DND-41 (cell line): Measurements from ENCODE around the gene C2CD4B.

ENCODE experiments used
- ATAC-seq: fragments of 200-7000 bp; cut with Tn5 transposase; 3 replicates; pipeline ENCODE4 v1.9.1; 2021; ENCODE audit warnings: low read depth; ENCODE audit not compliant: insufficient read depth
- DNase-seq: peaks from one replicate; pipeline ENCODE4 v3.0.0-alpha.2; 2020
- H2AFZ ChIP-seq: 2 replicates; pipeline ENCODE4 v1.6.0; 2012; ENCODE audit warnings: low read depth, low read length
- H3K27ac ChIP-seq: 2 replicates; pipeline ENCODE4 v1.5.1; 2012; ENCODE audit warnings: low read length, inconsistent platforms
- H3K27me3 ChIP-seq: fragments of 200-600 bp; sonication (generic); 2 replicates; pipeline ENCODE4 v1.6.0; 2012; ENCODE audit warnings: low read length, mild to moderate bottlenecking, inconsistent platforms; ENCODE audit not compliant: insufficient read depth, poor library complexity
- H3K36me3 ChIP-seq: 2 replicates; pipeline ENCODE4 v1.5.1; 2012; ENCODE audit warnings: low read length, inconsistent platforms; ENCODE audit not compliant: insufficient read depth
- H3K4me1 ChIP-seq: 2 replicates; pipeline ENCODE4 v1.5.1; 2012; ENCODE audit warnings: mild to moderate bottlenecking, low read length; ENCODE audit not compliant: insufficient read depth
- H3K4me2 ChIP-seq: 2 replicates; pipeline ENCODE4 v1.6.0; 2012; ENCODE audit warnings: mild to moderate bottlenecking, moderate library complexity, low read length, inconsistent platforms; ENCODE audit not compliant: insufficient read depth
- H3K4me3 ChIP-seq, 2 experiments: fragments of 200-600 bp in 1 of 2; shearing (Covaris generic) in 1 of 2; 2 replicates each; pipeline ENCODE4 v1.5.1; 2012 to 2016; ENCODE audit warnings: inconsistent platforms in 2 of 2, low read length in 2 of 2, mild to moderate bottlenecking in 2 of 2, low read depth in 1 of 2, moderate library complexity in 1 of 2
- H3K79me2 ChIP-seq: 2 replicates; pipeline ENCODE4 v1.6.0; 2012; ENCODE audit warnings: low read length, inconsistent platforms; ENCODE audit not compliant: insufficient read depth
- H3K9ac ChIP-seq: 2 replicates; pipeline ENCODE4 v1.6.0; 2012; ENCODE audit warnings: low read depth, mild to moderate bottlenecking, inconsistent platforms, low read length, moderate library complexity
- H3K9me3 ChIP-seq: 2 replicates; pipeline ENCODE4 v1.5.1; 2012; ENCODE audit warnings: low read length, moderate library complexity, mild to moderate bottlenecking, inconsistent platforms; ENCODE audit not compliant: insufficient read depth, severe bottlenecking
- H4K20me1 ChIP-seq: 2 replicates; pipeline ENCODE4 v1.6.0; 2012; ENCODE audit warnings: low read length; ENCODE audit not compliant: insufficient read depth
- CTCF ChIP-seq: IDR thresholded peaks from 2 replicates; pipeline ENCODE4 v1.5.1; 2012; ENCODE audit warnings: borderline replicate concordance, low read length, moderate library complexity, mild to moderate bottlenecking; ENCODE audit not compliant: poor library complexity, severe bottlenecking; ENCODE audit errors: extremely low read depth
- EZH2 ChIP-seq: IDR thresholded peaks from 3 replicates; pipeline ENCODE4 v1.6.1; 2012; ENCODE audit warnings: borderline replicate concordance, low read depth, mild to moderate bottlenecking, moderate library complexity, low read length, inconsistent platforms; ENCODE audit not compliant: severe bottlenecking

Gene C2CD4B

DNA sequence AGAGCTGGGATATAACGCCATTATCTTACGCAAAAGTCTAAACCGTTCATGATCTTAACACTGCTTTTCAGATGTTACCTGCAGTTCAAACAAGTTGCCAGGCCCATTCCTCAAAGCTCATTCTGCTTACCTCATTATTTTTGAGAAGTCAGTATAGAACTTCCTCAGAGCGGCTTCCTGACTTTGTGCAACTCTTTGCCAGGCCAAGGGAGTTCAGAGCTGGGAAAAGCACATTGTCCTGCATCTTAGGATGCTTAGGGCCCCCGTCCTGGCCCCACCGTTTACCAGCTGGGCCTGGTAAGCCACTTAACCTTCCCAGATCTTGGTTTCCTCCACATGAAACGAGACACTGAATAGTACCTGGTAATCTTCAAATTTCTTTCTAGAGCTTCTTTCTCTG is 6.8 kb upstream of the C2CD4B start:
- H3K27me3 ChIP-seq: no peaks in the 10 kb centered on the region
- H3K4me1 ChIP-seq: 0 out of 2 replicates have a peak, but pooled peaks cover under 1% of the 10 kb centered on the region
- DNase-seq: no peak
- H3K4me3 ChIP-seq: no peak overlapping the region
- no peak overlapping the region for H3K4me2 ChIP-seq
- TF ChIP-seq CTCF (no peak), EZH2 (no peak)
- no peaks in the 10 kb centered on the region for H3K36me3 ChIP-seq
- H3K27ac ChIP-seq: no peak overlapping the region
- H3K79me2 ChIP-seq: no peaks in the 10 kb centered on the region
- H4K20me1 ChIP-seq: no peaks in the 10 kb centered on the region
- no peak overlapping the region for H2AFZ ChIP-seq
- no peak overlapping the region for H3K9ac ChIP-seq
- ATAC-seq: no peak
- no peaks in the 10 kb centered on the region for H3K9me3 ChIP-seq

DNA sequence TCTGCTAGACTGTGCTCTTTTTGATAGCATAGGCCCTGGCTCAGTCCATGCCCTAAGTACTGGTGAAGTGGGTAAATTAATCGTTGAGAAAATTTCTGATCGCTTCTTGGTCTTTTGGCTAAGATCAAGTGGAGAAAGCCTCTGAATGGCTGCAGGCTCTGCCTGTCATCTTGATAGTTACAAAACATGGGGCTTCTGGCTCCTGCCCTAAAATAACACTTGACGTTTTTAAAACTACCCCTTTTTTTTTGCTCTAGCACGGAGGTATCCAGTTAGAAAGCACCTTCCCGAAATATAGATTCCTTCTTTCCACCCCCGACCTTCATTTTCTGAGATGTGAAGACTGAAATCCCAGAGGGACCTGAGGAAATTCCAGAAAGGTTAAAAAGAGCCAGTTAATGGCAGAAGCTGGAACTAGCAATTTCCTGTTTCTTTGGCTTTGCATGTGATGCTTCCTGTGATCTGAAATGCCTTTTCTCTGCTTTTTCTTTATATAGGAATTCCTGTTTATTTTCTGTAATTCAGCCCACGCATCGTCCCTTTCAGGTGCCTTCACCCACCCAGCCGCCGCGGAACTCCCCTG is 799 bp upstream of the C2CD4B start:
- no peak for ATAC-seq
- TF ChIP-seq CTCF (no peak), EZH2 (no peak)
- Histone ChIP-seq H3K4me1 (peaks cover 25% of the 10 kb centered on the region), H2AFZ (no peak overlapping the region), H3K9me3 (no peaks in the 10 kb centered on the region), H3K36me3 (peaks cover 6% of the 10 kb centered on the region; the same call in 1 of the 2 replicates), H3K27me3 (no peaks in the 10 kb centered on the region), H3K4me3 (peak overlapping the region in 1 of 2 experiments; percentile 52; a peak in 2 of 4 replicates), H3K9ac (peak overlapping the region; percentile 64), H3K4me2 (peak overlapping the region; percentile 54), H4K20me1 (no peaks in the 10 kb centered on the region), H3K27ac (peak overlapping the region; percentile 89), H3K79me2 (peaks cover 31% of the 10 kb centered on the region)
- no peak for DNase-seq

DNA sequence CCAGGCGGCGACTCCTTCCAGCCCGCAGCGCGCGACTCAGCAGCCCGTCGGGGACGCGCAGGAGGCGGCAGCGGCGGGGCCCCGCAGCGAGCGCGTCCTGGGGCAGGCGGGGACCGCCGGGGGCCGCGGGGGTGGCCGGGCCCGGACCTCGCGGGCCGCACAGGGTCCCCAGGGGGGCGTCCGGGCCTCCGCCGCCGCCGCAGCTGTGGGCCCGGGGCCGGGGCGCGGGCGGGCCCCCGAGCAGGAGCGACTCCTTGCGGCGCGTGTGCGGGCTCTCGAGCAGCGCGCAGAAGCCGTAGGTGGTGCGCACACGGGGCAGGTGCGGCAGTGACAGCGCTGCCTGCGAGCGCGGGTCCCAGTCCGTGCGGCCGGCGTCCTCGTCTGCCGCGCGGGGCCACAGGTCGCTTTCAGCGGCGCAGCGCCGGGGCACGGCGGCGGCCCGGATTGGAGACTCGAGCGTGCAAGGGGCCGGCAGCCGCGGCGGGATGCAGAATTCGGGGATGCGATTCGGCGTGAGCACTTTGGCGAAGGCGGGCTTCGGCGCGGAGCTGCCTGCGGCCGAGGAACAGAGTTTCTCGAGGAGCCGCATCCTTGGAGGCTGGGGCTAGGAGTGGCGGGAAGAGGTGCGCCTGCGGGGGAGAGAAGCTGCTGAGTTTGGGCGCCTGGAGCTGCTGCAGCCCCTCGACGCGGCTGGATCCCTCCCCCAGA is 535 bp downstream of the C2CD4B start:
- H3K4me1 ChIP-seq: peaks cover 25% of the 10 kb centered on the region
- peak overlapping the region; percentile 38 for H3K4me2 ChIP-seq
- DNase-seq (no peak), ATAC-seq (peak; percentile 37)
- peak overlapping the region; percentile 89 for H3K27ac ChIP-seq
- H3K9ac ChIP-seq: peak overlapping the region; percentile 64
- peak overlapping the region; percentile 40 to 52; a peak in 3 of 4 replicates for H3K4me3 ChIP-seq
- H3K79me2 ChIP-seq: peaks cover 31% of the 10 kb centered on the region
- H4K20me1 ChIP-seq: no peaks in the 10 kb centered on the region
- no peaks in the 10 kb centered on the region for H3K9me3 ChIP-seq
- no peak overlapping the region for H2AFZ ChIP-seq
- no peaks in the 10 kb centered on the region for H3K27me3 ChIP-seq
- peaks cover 6% of the 10 kb centered on the region; the same call in 1 of the 2 replicates for H3K36me3 ChIP-seq
- TF ChIP-seq CTCF: no peak
- TF ChIP-seq EZH2: no peak
